Measurements from ENCODE around the gene SLC22A6. TPM values are rescaled to one million over a fixed set of nuclear protein-coding genes. Genes with fewer than 3 reads are reported as not detected.

The SLC22A6 gene
- not detected in 5 replicates for total RNA-seq (2022; extraction: Qiagen RNA extraction; ENCODE audit: low read depth)

GRCh38 chr11:62984451-62984991 is at the start of gene SLC22A6:
Gene SLC22A6 (minus strand): TSS chr11:62984967. CDS start chr11:62984690, 277 bp downstream.

GRCh38 chr11:63015521-63016215 is 30.9 kb upstream of the SLC22A6 start, which contains the start of gene SLC22A8:
Gene SLC22A8 (minus strand): TSS chr11:63015841. CDS start chr11:63014958, 883 bp downstream.

Other genes with a start within 250 kb of the SLC22A6 start
- gene ZBTB3, start 230.8 kb downstream of the SLC22A6 start, total RNA-seq (2022; extraction: Qiagen RNA extraction; ENCODE audit: low read depth): 1.1 to 1.8 TPM (median 1.6 TPM) in 5 replicates
- 170 to 201 TPM (median 175 TPM) in 5 replicates for gene POLR2G, start 223.4 kb downstream of the SLC22A6 start, total RNA-seq (2022; extraction: Qiagen RNA extraction; ENCODE audit: low read depth)
- gene TAF6L, start 213.6 kb downstream of the SLC22A6 start, total RNA-seq (2022; extraction: Qiagen RNA extraction; ENCODE audit: low read depth): 11.3 to 18.0 TPM (median 15.4 TPM) in 5 replicates
- gene TMEM179B, start 197.6 kb downstream of the SLC22A6 start, total RNA-seq (2022; extraction: Qiagen RNA extraction; ENCODE audit: low read depth): 53.3 to 97.0 TPM (median 86.6 TPM) in 5 replicates
- gene TMEM223, start 193.0 kb downstream of the SLC22A6 start, total RNA-seq (2022; extraction: Qiagen RNA extraction; ENCODE audit: low read depth): 16.2 to 32.5 TPM (median 26.9 TPM) in 5 replicates
- 39.8 to 58.2 TPM (median 53.4 TPM) in 5 replicates for gene NXF1, start 179.5 kb downstream of the SLC22A6 start, total RNA-seq (2022; extraction: Qiagen RNA extraction; ENCODE audit: low read depth)
- gene STX5, start 152.9 kb downstream of the SLC22A6 start, total RNA-seq (2022; extraction: Qiagen RNA extraction; ENCODE audit: low read depth): 19.1 to 25.0 TPM (median 24.7 TPM) in 5 replicates
- not detected in 5 replicates for gene TEX54, start 152.1 kb downstream of the SLC22A6 start, total RNA-seq (2022; extraction: Qiagen RNA extraction; ENCODE audit: low read depth)
- 61.5 to 84.6 TPM (median 81.8 TPM) in 5 replicates for gene WDR74, start 145.4 kb downstream of the SLC22A6 start, total RNA-seq (2022; extraction: Qiagen RNA extraction; ENCODE audit: low read depth)
- 846 to 1,034 TPM (median 998 TPM) in 5 replicates for gene SLC3A2, start 104.1 kb downstream of the SLC22A6 start, total RNA-seq (2022; extraction: Qiagen RNA extraction; ENCODE audit: low read depth)
- 0.05 TPM in 1 of 5 replicates, not detected in the others for gene CHRM1, start 63.6 kb downstream of the SLC22A6 start, total RNA-seq (2022; extraction: Qiagen RNA extraction; ENCODE audit: low read depth)
- not detected in 5 replicates for gene SLC22A8, start 30.9 kb upstream of the SLC22A6 start, total RNA-seq (2022; extraction: Qiagen RNA extraction; ENCODE audit: low read depth)
- gene SLC22A24, start 159.3 kb upstream of the SLC22A6 start, total RNA-seq (2022; extraction: Qiagen RNA extraction; ENCODE audit: low read depth): not detected in 5 replicates